Stimulated activated CD8-positive, alpha-beta memory T cell treated with anti-CD3 and anti-CD28 coated beads, Interleukin-2, amount 100 ng/mL, for 48 hours (primary cell): Measurements from ENCODE around the gene SLC25A23.
"Not testable (repeated sequence)": the region's sequence is repeated elsewhere in the genome, so short reads cannot be mapped to it uniquely, and the experiment has no call there.

Experiments
- DNase-seq, 2 donors: peaks; one replicate each; pipeline ENCODE4 v3.0.0-alpha.2; 2020; ENCODE audit warnings: low read depth in 2 of 2

The SLC25A23 gene

DNA sequence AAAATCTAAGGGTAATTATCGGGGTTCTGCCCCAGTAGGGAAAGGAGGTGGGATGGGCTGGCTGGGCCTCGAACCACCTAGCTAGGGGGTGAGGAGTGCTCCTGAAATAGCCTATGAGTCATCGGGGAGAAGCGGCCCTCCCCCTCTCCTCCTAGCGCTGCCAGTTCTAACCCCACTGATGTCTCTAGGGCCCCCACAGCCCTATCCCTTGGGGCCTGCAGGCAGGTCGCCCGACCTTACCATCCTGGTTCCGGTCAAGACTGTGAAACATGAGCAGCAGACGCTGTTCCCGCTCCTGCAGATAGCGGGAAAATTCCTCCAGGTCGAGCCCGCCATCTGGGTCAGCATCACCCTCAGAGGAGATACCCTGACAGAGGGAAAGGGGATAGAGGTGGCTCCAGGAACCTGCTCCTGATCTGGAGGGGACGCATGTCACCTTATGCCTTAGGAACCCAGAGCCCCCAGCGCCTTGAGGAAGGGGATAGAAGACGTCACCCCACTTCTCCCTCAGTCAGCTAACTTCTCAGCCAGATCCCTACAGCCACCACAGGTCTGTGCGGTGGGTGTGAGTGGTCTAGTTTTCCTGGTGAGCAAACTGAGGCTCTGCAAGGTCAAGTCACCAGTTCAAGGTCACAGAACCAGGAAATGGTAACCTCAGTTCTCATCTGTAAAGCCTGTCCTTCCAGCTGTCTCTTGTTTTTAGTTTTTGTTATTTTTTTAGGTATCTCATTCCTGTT is 1.5 kb downstream of the SLC25A23 start:
- no peak for DNase-seq

DNA sequence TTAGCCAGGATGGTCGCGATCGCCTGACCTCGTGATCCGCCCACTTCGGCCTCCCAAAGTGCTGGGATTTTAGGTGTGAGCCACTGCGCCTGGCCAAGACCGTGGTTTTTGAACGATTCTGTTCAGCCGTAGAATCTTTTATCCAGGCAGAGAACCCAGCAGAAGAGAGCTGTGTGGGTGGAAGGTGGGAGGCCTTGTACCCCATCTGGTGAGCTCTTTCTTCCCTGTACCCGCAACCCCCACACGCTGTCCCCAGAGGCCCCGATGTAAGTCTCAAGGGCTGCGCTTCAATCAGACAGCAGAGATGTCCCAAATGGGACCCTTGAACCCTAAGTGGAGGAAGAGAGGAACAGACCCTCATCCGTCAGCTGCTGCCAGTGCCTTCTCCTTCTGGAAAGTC is 3.7 kb downstream of the SLC25A23 start:
- no peak for DNase-seq

- no peak for DNase-seq
Measured at GRCh38 chr19:6453951-6454565, 5.5 kb downstream of the SLC25A23 start.

DNA sequence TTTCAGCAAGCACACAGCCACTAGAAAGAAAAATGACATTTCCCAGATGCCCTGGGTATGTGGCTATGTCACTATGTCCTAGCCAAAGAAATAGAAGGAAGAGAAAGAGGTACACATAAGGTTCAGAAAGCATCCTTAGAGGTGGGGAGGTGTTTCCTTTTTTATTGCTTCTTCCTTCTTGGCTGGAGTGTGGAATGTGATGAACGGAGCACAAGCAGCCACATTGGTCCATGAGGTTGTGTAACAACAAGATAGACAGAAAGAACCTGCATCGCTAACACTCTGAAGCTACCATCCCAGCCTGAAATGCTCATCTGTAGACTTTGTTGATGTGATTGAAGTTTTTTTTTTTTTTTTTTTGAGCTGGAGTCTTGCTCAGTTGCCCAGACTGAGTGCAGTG is 6.7 kb downstream of the SLC25A23 start:
- no peak for DNase-seq

GRCh38 chr19:6452223-6452614 is 7.4 kb downstream of the SLC25A23 start:
- DNase-seq, result no peak

DNA sequence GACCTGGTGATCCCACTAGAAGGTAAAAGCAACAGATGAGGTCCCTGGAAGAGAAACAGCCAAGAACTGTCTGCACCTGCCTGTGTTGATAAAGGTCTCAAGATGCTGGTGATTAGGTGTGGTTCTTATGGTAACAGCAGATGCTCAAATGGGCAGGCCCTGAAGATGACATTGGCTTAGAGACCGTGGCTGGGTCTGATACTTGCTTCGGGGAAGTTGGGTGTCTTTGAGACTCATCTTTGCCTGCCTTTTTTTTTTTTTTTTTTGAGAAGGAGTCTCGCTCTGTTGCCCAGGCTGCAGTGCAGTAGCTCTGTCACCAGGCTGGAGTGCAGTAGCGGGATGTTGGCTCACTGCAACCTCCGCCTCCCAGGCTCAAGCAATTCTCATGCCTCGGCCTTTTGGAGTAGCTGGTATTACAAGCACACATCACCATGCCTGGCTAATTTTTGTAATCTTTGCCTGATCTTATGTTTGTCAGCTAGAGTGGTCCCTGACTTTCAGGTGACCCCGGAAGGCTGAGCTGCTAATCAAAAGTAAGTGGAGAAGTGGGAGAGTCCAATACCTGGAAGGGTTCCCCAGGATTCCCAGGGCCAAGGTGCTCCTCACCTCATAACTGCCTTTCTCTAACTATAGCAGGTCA is 7.9 kb downstream of the SLC25A23 start:
- DNase-seq, result no peak

DNA sequence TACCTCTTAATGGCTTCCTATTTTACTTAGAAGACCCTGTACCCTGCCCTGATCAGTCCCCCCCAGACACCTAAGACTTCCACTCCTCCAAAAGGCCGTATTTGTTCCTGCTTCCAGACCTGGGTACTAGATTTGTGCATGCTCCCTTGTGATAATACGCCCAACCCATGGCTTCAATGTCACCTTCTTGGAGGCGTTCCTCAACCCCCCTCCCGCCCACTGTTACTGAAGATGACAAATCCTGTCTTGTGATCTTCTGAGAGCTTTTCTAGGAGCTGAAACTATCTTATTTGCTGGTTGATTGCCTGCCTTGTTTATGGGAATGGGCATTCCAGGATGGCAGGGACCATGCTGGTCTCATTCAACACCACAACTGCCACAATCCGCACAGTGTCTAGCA is 9.4 kb downstream of the SLC25A23 start:
- no peak for DNase-seq

DNA sequence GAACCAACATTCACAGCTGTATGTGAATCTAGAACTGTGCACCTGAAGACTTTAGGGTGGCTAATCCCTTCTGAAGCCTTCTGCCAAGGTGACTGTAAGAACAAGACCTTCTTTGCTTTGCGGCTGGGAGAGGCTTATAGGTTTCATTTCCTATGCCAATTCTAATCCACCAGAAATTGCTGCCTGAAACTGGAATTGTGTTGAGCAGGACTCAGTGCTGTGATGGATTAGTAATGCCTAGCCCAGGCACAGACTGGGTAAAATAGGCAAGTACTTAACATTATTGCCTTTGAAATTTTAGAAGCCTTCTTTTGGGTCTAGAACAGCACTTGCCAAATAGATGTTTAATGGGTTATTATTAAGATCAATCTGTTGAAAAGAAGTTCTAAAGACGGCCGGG is 11.5 kb downstream of the SLC25A23 start:
- no peak for DNase-seq

GRCh38 chr19:6446452-6446851 is 13.1 kb downstream of the SLC25A23 start:
- DNase-seq, result no peak

GRCh38 chr19:6443986-6444385 is 15.6 kb downstream of the SLC25A23 start:
- DNase-seq, result no peak

DNA sequence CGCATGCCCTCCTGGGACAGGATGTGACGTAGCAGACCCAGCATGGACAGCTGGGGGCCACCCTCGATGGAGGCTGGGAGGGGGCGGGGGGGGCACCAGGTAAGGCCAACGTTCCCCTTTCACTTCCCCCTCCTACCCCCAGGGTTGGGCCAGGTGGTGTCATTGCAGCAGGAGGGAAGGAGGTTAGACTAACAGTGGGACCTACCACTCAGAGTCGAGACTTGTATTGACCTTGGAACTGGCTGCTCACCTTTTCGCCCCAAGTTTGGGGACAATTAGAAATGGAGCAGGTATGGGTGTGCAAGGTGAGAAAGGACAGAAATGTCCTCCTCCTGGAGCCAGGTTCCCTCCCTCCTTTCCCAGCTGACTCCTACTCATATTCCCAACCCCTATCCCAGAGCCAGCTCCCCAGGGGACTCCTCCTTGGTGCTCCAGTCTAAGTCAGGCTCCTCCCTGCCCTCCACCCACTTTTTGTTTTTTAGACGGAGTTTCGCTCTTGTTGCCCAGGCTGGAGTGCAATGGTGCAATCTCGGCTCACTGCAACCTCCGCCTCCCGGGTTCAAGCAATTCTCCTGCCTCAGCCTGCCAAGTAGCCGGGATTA is 17.4 kb downstream of the SLC25A23 start:
- no peak for DNase-seq

DNA sequence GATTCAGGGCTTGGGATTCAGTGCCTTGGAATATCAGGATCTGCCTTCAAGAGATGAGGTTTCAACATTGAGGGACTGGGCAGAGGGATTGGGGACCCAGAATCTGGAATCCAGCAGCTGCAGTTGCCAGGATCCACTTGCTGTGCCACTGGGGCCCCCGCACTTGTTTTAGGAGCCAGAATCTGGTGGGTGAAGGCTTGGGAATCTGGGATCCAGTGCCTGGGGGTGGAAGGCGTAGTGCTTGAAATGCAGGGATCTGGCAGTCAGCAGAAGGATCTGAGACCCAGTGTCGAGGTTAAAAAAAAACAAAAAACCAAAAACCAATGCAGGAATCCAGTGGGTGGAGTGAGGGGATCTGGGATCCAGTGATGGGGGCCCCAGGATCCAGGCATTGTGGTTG is 18.7 kb downstream of the SLC25A23 start:
- no peak for DNase-seq

DNA sequence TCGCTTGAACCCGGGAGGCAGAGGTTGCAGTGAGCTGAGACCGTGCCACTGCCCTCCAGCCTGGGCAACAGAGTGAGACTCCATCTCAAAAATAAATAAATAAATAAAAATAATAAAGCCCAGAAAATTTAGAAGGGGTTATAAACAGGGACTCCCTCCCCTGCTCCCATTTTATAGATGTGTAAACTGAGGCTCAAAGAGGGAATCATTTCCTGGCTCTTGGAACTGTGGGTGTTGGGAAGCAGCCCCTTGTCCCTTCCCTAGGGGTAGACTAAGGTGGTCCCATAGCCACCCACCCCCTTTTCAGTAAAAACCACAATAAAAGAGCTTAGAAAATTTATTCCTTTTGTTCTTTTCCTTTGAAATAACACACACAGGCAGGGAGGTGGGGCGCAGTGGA is 19.8 kb downstream of the SLC25A23 start:
- no peak for DNase-seq

GRCh38 chr19:6433663-6434062 is 25.9 kb downstream of the SLC25A23 start, which contains the start of gene SLC25A41:
Gene SLC25A41, minus strand, starts transcription at chr19:6433763. Its CDS starts 70 bp downstream, at chr19:6433693.
- DNase-seq, result no peak

- no peak for DNase-seq
Measured at GRCh38 chr19:6433165-6433564, 26.4 kb downstream of the SLC25A23 start.

DNA sequence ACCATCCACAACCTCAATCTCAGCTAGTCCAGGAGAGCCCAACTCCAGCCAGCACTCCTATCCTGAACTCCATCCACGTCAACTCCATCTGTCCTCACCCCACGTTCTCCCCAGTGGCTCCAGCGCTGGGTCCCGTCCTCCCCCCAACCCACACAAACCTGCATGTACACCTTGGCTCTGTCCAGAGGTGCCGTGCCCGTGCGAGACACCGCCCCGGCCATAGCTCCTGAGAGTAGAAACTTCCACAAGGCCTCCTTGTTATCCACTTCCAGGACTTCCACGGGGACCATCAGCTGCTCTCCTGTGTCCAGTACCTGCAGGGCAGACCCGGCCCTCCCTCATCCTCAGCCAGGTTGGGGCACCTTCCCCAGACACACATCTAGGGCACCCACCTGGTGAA is 27.7 kb downstream of the SLC25A23 start:
- DNase-seq, result no peak

GRCh38 chr19:6429419-6430221 is 30.0 kb downstream of the SLC25A23 start:
- no peak for DNase-seq

GRCh38 chr19:6428692-6429418 is 30.7 kb downstream of the SLC25A23 start:
- DNase-seq, result not testable (repeated sequence)

- DNase-seq, result no peak
Measured at GRCh38 chr19:6427131-6427530, 32.5 kb downstream of the SLC25A23 start.

GRCh38 chr19:6425732-6426620 is 33.6 kb downstream of the SLC25A23 start:
- no peak for DNase-seq
